HepG2 (cell line): ENCODE results near the gene ANKRD53. TPM values are rescaled to one million over a fixed set of nuclear protein-coding genes. Genes with fewer than 3 reads are reported as not detected.

Experiments
- ATAC-seq: fragments of 200-7000 bp; cut with Tn5 transposase; 3 replicates; pipeline ENCODE4 v1.9.1; 2020; ENCODE audit warnings: mild to moderate bottlenecking, moderate library complexity
- BruUV-seq: library from RNA; stranded (reverse); fragments of 400-500 nt; replicated peaks from 2 replicates; lab custom pipeline; 2021; lab: Mats Ljungman, UMichigan
- CTCF ChIA-PET: fragments of 300-600 bp; formaldehyde crosslinking; extraction: SDS; loops from one replicate; lab custom pipeline; 2021; ENCODE audit warnings: low total read pairs, inconsistent platforms, low intra/inter-chr PET ratio; lab: Yijun Ruan, JAX
- POLR2A ChIA-PET: fragments of 350-600 bp; sonication (Branson Sonifier 250); formaldehyde crosslinking; loops from one replicate; lab custom pipeline; 2020; ENCODE audit warnings: antibody characterized with exemption, inconsistent platforms; lab: Yijun Ruan, JAX
- DNase-seq: peaks from one replicate; pipeline ENCODE4 v3.0.0-alpha.2; 2015; ENCODE audit warnings: low spot score
- FAIRE-seq: peaks from 3 replicates; lab custom pipeline; 2011; peaks lifted over from hg19 to GRCh38; lab: Jason Lieb, UNC
- H2AFZ ChIP-seq: one replicate; pipeline ENCODE4 v1.6.1; 2011; ENCODE audit warnings: low read length, inconsistent platforms
- H3K27ac ChIP-seq: fragments of 300-600 bp; 3 replicates; pipeline ENCODE4 v1.8.0; 2011; ENCODE audit warnings: mixed run types, mild to moderate bottlenecking, mixed read lengths, low read length, inconsistent platforms; ENCODE audit not compliant: insufficient read depth; ENCODE audit errors: extremely low read length
- H3K27me3 ChIP-seq, 2 experiments: fragments of 200-600 bp in 1 of 2; 2 replicates in 1 of 2; 3 replicates in 1 of 2; pipeline versions ENCODE4 v1.6.0 to v1.8.0; 2011; ENCODE audit warnings: low read length in 2 of 2, mild to moderate bottlenecking in 2 of 2, moderate library complexity in 2 of 2, inconsistent platforms in 1 of 2; ENCODE audit not compliant: insufficient read depth in 2 of 2, control insufficient read depth in 1 of 2
- H3K36me3 ChIP-seq, 2 experiments: fragments of 200-600 bp in 1 of 2; replicated peaks in 1 of 2; 2 replicates in 1 of 2; 3 replicates in 1 of 2; pipeline versions ENCODE4 v1.5.1 to v1.8.0; 2011; ENCODE audit warnings: low read length in 2 of 2, inconsistent platforms in 1 of 2; ENCODE audit not compliant: insufficient read depth in 2 of 2, control insufficient read depth in 1 of 2
- H3K4me1 ChIP-seq: 2 replicates; pipeline ENCODE4 v1.5.1; 2012; ENCODE audit warnings: low read length, inconsistent platforms; ENCODE audit not compliant: insufficient read depth
- H3K4me2 ChIP-seq: 2 replicates; pipeline ENCODE4 v1.6.0; 2011; ENCODE audit warnings: low read depth, low read length, inconsistent platforms
- H3K4me3 ChIP-seq, 3 experiments: fragments of 200-600 bp in 1 of 3; sonication (generic), shearing (Covaris generic) in 1 of 3; replicated peaks in 1 of 3; 2 replicates each; pipeline ENCODE4 v1.5.1; 2011 to 2016; ENCODE audit warnings: low read length in 3 of 3, inconsistent platforms in 2 of 3, low read depth in 2 of 3, mild to moderate bottlenecking in 2 of 3, control low read depth in 1 of 3, mixed read lengths in 1 of 3; ENCODE audit not compliant: insufficient read depth in 1 of 3
- H3K79me2 ChIP-seq: one replicate; pipeline ENCODE4 v1.6.1; 2011; ENCODE audit warnings: low read length, inconsistent platforms; ENCODE audit not compliant: insufficient read depth
- H3K9ac ChIP-seq: 2 replicates; pipeline ENCODE4 v1.6.0; 2011; ENCODE audit warnings: mild to moderate bottlenecking, low read depth, low read length, inconsistent platforms; ENCODE audit not compliant: insufficient read depth
- H3K9me3 ChIP-seq: 2 replicates; pipeline ENCODE4 v1.5.1; 2012; ENCODE audit warnings: mild to moderate bottlenecking, low read length
- H4K20me1 ChIP-seq: 2 replicates; pipeline ENCODE4 v1.6.0; 2011; ENCODE audit warnings: inconsistent platforms, mild to moderate bottlenecking, low read length, moderate library complexity; ENCODE audit not compliant: insufficient read depth
- ETV6 ChIP-seq: sonication (generic); formaldehyde crosslinking; conservative IDR thresholded peaks from 2 replicates; pipeline ENCODE4 v1.4.0; 2020; ENCODE audit warnings: missing genetic modification reagents
- HNF4G ChIP-seq, 2 experiments: sonication (generic) in 1 of 2; formaldehyde crosslinking in 1 of 2; IDR thresholded peaks; 2 replicates each; pipeline versions ENCODE4 v1.4.0 to v1.6.1; 2011 to 2020; ENCODE audit warnings: borderline replicate concordance in 2 of 2, low read depth in 2 of 2, mild to moderate bottlenecking in 2 of 2, low read length in 1 of 2, missing genetic modification reagents in 1 of 2, moderate library complexity in 1 of 2
- NFIC ChIP-seq: IDR thresholded peaks from 2 replicates; pipeline ENCODE4 v1.6.1; 2012; ENCODE audit warnings: mild to moderate bottlenecking, low read length, inconsistent platforms
- PHF8 ChIP-seq: sonication (generic); formaldehyde crosslinking; IDR thresholded peaks from 2 replicates; pipeline ENCODE4 v1.5.0; 2020; ENCODE audit warnings: missing genetic modification reagents
- SP5 ChIP-seq: IDR thresholded peaks from 2 replicates; pipeline ENCODE4 v1.6.1; 2016; ENCODE audit warnings: low read depth, borderline replicate concordance
- SSRP1 ChIP-seq: IDR thresholded peaks from 2 replicates; pipeline ENCODE4 v1.6.1; 2016; ENCODE audit warnings: control low read depth
- ZFP36L2 ChIP-seq: sonication (generic); formaldehyde crosslinking; IDR thresholded peaks from 2 replicates; pipeline ENCODE4 v1.4.0; 2020; ENCODE audit warnings: missing genetic modification reagents
- ZFX ChIP-seq: sonication (generic); formaldehyde crosslinking; IDR thresholded peaks from 2 replicates; pipeline ENCODE4 v1.4.0; 2020; ENCODE audit warnings: mild to moderate bottlenecking, low read depth, missing genetic modification reagents, moderate library complexity
- ZKSCAN5 ChIP-seq: sonication (generic); formaldehyde crosslinking; IDR thresholded peaks from 2 replicates; pipeline ENCODE4 v1.5.1; 2020; ENCODE audit warnings: mild to moderate bottlenecking, missing genetic modification reagents
- ZNF232 ChIP-seq: sonication (generic); formaldehyde crosslinking; IDR thresholded peaks from 2 replicates; pipeline ENCODE4 v1.4.0; 2020; ENCODE audit warnings: missing genetic modification reagents, borderline replicate concordance
- ZNF770 ChIP-seq: sonication (generic); formaldehyde crosslinking; IDR thresholded peaks from 2 replicates; pipeline ENCODE4 v1.5.0; 2020; ENCODE audit warnings: mild to moderate bottlenecking, missing genetic modification reagents
- ZNF792 ChIP-seq: IDR thresholded peaks from 2 replicates; pipeline ENCODE4 v1.6.1; 2016
- ZNF839 ChIP-seq: sonication (generic); formaldehyde crosslinking; IDR thresholded peaks from 2 replicates; pipeline ENCODE4 v1.4.0; 2020; ENCODE audit warnings: missing genetic modification reagents, mild to moderate bottlenecking, borderline replicate concordance
- WGBS: methylation state at CpG from one replicate; pipeline ENCODE4 v1.1.6; 2017; ENCODE audit warnings: low lambda C conversion rate; 5-methylcytosine and 5-hydroxymethylcytosine counted together
- in situ Hi-C: cut with HindIII; loops from 2 replicates; pipeline ENCODE4 v1.10.0; 2017; ENCODE audit warnings: low pct_unique_long_range_greater_than_20kb; ENCODE audit not compliant: extremely low pct_ligation_motif_present
- intact Hi-C: fragments of 100-400 bp; cut with micrococcal nuclease; formaldehyde crosslinking; loops from one replicate; pipeline ENCODE4 v1.10.0; 2022; ENCODE audit not compliant: unreplicated experiment
- polyA plus RNA-seq, 8 experiments: library from polyadenylated mRNA; depleted of rRNA in 3 of 8; stranded (reverse) in 7 of 8; unstranded in 1 of 8; fragments of >200 nt; fragmentation: Illumina TruSeq in 4 of 8; extraction: Trizol in 4 of 8; gene quantifications; 2 replicates each; pipeline versions ENCODE4 v1.2.1 to v1.2.3, GENCODE V29; 2011 to 2016; ENCODE audit warnings: low read depth in 4 of 8, missing spikeins in 1 of 8, mixed read lengths in 1 of 8; ENCODE audit not compliant: insufficient read depth in 1 of 8
- total RNA-seq, 5 experiments: library from RNA; depleted of rRNA; stranded (reverse); fragments of >200 nt; fragmentation: Illumina TruSeq; extraction: Trizol; gene quantifications; 2 replicates each; pipeline ENCODE4 v1.2.3, GENCODE V29; 2016; ENCODE audit warnings: low read depth in 1 of 5

The ANKRD53 gene
- total and polyA plus RNA-seq, 2 of the 13 experiments (the other 11 are each of a cell fraction or from before 2014, with no cell fraction given) = 0.15 TPM; not detected in 1

DNA sequence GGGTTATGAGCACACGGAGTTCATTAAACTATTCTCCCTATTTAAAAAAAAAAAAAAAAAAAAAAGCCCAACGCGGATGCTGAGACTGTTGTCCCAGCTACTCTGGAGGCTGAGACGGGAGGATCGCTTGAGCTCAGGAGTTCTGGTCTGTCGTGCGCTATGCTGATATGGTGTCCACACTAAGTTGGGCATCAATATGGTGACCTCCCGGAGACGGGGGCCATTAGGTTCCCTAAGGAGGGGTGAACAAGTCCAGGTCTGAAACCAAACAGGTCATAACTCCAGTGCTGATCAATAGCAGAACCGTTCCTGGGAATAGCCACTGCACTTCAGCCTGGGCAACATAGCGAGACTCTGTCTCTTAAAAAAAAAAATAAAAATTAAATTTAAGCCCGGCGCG, 12.9 kb upstream of the ANKRD53 start (continued):
- no peak for TF ChIP-seq HNF4G (IDR thresholded peaks at IDR 0.05; ENCODE audit: borderline replicate concordance, low read depth, low read length)
- no peak for TF ChIP-seq HNF4G (CRISPR knock-in tag; IDR thresholded peaks at IDR 0.05; ENCODE audit: borderline replicate concordance, low read depth)
- no peak for TF ChIP-seq ZNF792 (CRISPR knock-in tag)
- no peak for TF ChIP-seq ZKSCAN5 (CRISPR knock-in tag)
- TF ChIP-seq ZNF839 (CRISPR knock-in tag) = no peak
- no peak for TF ChIP-seq ETV6 (CRISPR knock-in tag)
- TF ChIP-seq ZNF232 = no peak
- no peak for TF ChIP-seq SSRP1 (CRISPR knock-in tag)

DNA sequence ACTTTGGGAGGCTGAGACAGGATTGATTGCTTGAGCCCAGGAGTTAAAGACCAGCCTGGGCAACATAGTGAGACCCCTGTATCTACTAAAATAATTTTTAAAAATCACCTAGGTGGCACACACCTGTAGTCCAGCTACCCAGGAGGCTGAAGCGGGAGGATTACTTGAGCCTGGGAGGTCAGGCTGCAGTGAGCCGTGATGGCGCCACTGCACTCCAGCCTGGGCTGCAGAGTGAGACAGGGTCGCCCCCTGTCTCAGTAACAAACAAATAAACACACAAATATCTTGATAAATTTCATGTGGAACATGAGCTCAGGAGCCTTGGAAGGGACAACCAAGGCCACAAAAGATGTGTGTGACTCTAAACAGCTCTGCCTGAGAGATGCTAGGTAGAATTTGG, 11.7 kb upstream of the ANKRD53 start:
- in situ Hi-C loops = no loop called here
- ATAC-seq = no peak
- H3K9me3 ChIP-seq = no peaks in the 10 kb centered on the region
- H3K4me3 ChIP-seq = no peak overlapping the region
- no peak for DNase-seq
- WGBS = 20% methylated on average over 4 of the region's 4 CpGs
- H3K27ac ChIP-seq = no peak overlapping the region
- ChIA-PET POLR2A (interaction anchor here (1.4 kb wide), 1 partner anchor 10 kb away, joined by 6 read pairs; no protein-coding TSS in a partner anchor), CTCF (no interaction called here)
- H3K4me1 ChIP-seq = 0 out of 2 replicates have a peak, but pooled peaks cover 5% of the 10 kb centered on the region
- no TSS peak for BruUV-seq
- no peak overlapping the region for H3K9ac ChIP-seq
- no peaks in the 10 kb centered on the region; a peak in 2 of 5 replicates for H3K27me3 ChIP-seq
- FAIRE-seq = no peak
- intact Hi-C loops = no loop called here
- no peak overlapping the region for H2AFZ ChIP-seq
- H3K36me3 ChIP-seq = no peaks in the 10 kb centered on the region
- no peak for TF ChIP-seq SP5 (CRISPR knock-in tag)
- no peak for TF ChIP-seq ZFP36L2 (CRISPR knock-in tag)
- no peak for TF ChIP-seq ZFX (CRISPR knock-in tag)
- no peak for TF ChIP-seq PHF8 (CRISPR knock-in tag)
- 0 out of 2 replicates have a peak, but pooled peaks have one; percentile 12 for TF ChIP-seq ZNF770 (CRISPR knock-in tag)
- no peak for TF ChIP-seq NFIC
- no peaks in the 10 kb centered on the region for H3K79me2 ChIP-seq
- H3K4me2 ChIP-seq = no peak overlapping the region
- no peaks in the 10 kb centered on the region for H4K20me1 ChIP-seq
